Keratinocyte (primary cell): ENCODE measurements around the gene MEF2A. TPM values are rescaled to one million over a fixed set of nuclear protein-coding genes. Genes with fewer than 3 reads are reported as not detected.
A peak's percentile ranks its signal among the peaks of the same experiment; 100 is the strongest.

ENCODE experiments used
- DNase-seq: peaks from one replicate; pipeline ENCODE4 v3.0.0-alpha.2; 2011; ENCODE audit warnings: low read depth, missing footprints, low spot score
- FAIRE-seq: peaks from 2 replicates; lab custom pipeline; 2011; peaks lifted over from hg19 to GRCh38; lab: Jason Lieb, UNC
- H2AFZ ChIP-seq: 2 replicates; pipeline ENCODE4 v1.6.0; 2012; ENCODE audit warnings: low read length, control low read depth, inconsistent platforms; ENCODE audit not compliant: control insufficient read depth
- H3K27ac ChIP-seq: 2 replicates; pipeline ENCODE4 v1.5.1; 2011; ENCODE audit warnings: low read length; ENCODE audit not compliant: control insufficient read depth, insufficient read depth
- H3K27me3 ChIP-seq: 3 replicates; pipeline ENCODE4 v1.6.0; 2011; ENCODE audit warnings: low read length; ENCODE audit not compliant: control insufficient read depth, insufficient read depth; ENCODE audit errors: extremely low read depth
- H3K36me3 ChIP-seq, 2 experiments: 2 replicates in 1 of 2; 3 replicates in 1 of 2; pipeline ENCODE4 v1.5.1; 2011; ENCODE audit warnings: low read length in 2 of 2, mild to moderate bottlenecking in 1 of 2; ENCODE audit not compliant: control insufficient read depth in 2 of 2, insufficient read depth in 2 of 2; ENCODE audit errors: extremely low read depth in 1 of 2
- H3K4me1 ChIP-seq: 3 replicates; pipeline ENCODE4 v1.5.1; 2011; ENCODE audit warnings: low read length; ENCODE audit not compliant: control insufficient read depth, insufficient read depth; ENCODE audit errors: extremely low read depth
- H3K4me2 ChIP-seq: 3 replicates; pipeline ENCODE4 v1.6.0; 2011; ENCODE audit warnings: low read depth, low read length; ENCODE audit not compliant: control insufficient read depth, insufficient read depth; ENCODE audit errors: extremely low read depth
- H3K4me3 ChIP-seq, 3 experiments: fragments of 200-600 bp in 1 of 3; sonication (generic) in 1 of 3; 2 replicates in 2 of 3; 3 replicates in 1 of 3; pipeline ENCODE4 v1.5.1; 2011 to 2016; ENCODE audit warnings: low read length in 3 of 3, mild to moderate bottlenecking in 3 of 3, control low read depth in 2 of 3, inconsistent platforms in 1 of 3, low read depth in 1 of 3, mixed read lengths in 1 of 3, mixed run types in 1 of 3, moderate library complexity in 1 of 3; ENCODE audit not compliant: control insufficient read depth in 2 of 3, insufficient read depth in 2 of 3; ENCODE audit errors: extremely low read depth in 1 of 3
- H3K79me2 ChIP-seq: 2 replicates; pipeline ENCODE4 v1.6.0; 2012; ENCODE audit warnings: low read length; ENCODE audit not compliant: control insufficient read depth, insufficient read depth
- H3K9ac ChIP-seq: 3 replicates; pipeline ENCODE4 v1.6.0; 2011; ENCODE audit warnings: low read length; ENCODE audit not compliant: control insufficient read depth, insufficient read depth; ENCODE audit errors: extremely low read depth
- H3K9me1 ChIP-seq: 3 replicates; pipeline ENCODE4 v1.6.0; 2011; ENCODE audit warnings: low read length; ENCODE audit not compliant: control insufficient read depth, insufficient read depth; ENCODE audit errors: extremely low read depth
- H3K9me3 ChIP-seq: 2 replicates; pipeline ENCODE4 v1.5.1; 2012; ENCODE audit warnings: low read depth, low read length; ENCODE audit not compliant: control insufficient read depth
- H4K20me1 ChIP-seq: 3 replicates; pipeline ENCODE4 v1.6.0; 2011; ENCODE audit warnings: low read length; ENCODE audit not compliant: control insufficient read depth, insufficient read depth; ENCODE audit errors: extremely low read depth
- EZH2 ChIP-seq: IDR thresholded peaks from one replicate; pipeline ENCODE4 v1.6.1; 2012; ENCODE audit warnings: inconsistent platforms, mild to moderate bottlenecking, low read length, moderate library complexity
- dilution Hi-C: fragments of 300-500 bp; cut with MboI; formaldehyde crosslinking; loops from one replicate; pipeline ENCODE4 v1.7.0; 2020; ENCODE audit warnings: low sequenced_read_pairs; ENCODE audit not compliant: extremely low pct_ligation_motif_present
- polyA plus RNA-seq, 5 experiments: library from polyadenylated mRNA; depleted of rRNA in 3 of 5; stranded (reverse) in 3 of 5; stranded (forward) in 1 of 5; unstranded in 1 of 5; fragments of >200 nt; gene quantifications; 1 replicate in 1 of 5; 2 replicates in 3 of 5; 3 replicates in 1 of 5; pipeline versions ENCODE4 v1.2.1 to v1.2.3, GENCODE V29; 2011 to 2012; ENCODE audit warnings: missing spikeins in 2 of 5, low read depth in 1 of 5, low replicate concordance in 1 of 5
- TF ChIP-seq, protein P1 (sequence below), 3 experiments: IDR thresholded peaks in 1 of 3; conservative IDR thresholded peaks in 1 of 3; optimal IDR thresholded peaks in 1 of 3; 2 replicates in 2 of 3; 3 replicates in 1 of 3; pipeline versions ENCODE3 to v1.5.1; 2011; ENCODE audit warnings: low read length in 3 of 3, mild to moderate bottlenecking in 3 of 3, moderate library complexity in 2 of 3, control low read depth in 1 of 3, inconsistent platforms in 1 of 3; ENCODE audit not compliant: insufficient read depth in 2 of 3; ENCODE audit errors: extremely low read depth in 1 of 3

The MEF2A gene
- polyA plus RNA-seq, 1 donor (not counting 4 experiments of a cell fraction or from before 2014, with no cell fraction given), result 27.4 TPM

DNA sequence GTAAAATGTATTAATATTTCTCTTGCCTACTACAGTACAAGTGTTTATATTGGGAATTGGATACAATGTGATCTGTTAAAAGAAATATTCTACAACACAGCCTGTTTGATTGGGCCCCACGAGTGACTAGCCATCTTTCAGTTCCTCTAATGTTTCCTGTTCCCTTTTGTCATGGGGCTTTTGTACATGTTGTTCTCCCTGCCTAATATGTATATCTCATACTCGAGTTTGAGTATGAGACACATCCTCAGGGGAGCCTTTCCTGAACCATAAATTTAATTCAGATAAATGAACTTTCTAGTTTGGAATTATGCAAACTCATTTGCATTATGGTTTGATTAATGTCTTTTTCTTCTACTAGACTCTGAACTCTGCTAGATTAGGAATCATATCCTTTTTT lies 65.5 kb downstream of the MEF2A start:
- FAIRE-seq, result peak; percentile 46
- no peak overlapping the region for H3K27ac ChIP-seq

DNA sequence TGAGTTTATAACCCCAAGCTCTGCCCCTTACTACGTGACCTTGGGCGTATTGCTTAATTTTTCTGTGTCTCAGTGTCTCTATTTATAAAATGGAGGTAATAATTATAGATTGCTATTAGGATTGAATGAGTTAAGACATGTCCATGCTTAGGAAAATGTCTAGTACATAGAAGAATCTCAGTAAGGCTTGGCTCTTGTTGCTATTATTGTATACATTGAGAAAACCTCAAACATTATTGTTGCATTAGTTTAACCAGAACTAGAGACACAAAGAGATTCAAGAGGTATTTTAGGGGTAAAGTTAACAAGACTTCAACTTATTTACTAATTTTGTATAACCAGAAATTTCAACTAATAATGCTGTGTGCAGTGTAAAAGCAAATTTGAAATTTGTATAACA lies 66.7 kb downstream of the MEF2A start:
- dilution Hi-C loops, result no loop called here

More for the DNA sequence above, 65.5 kb downstream of the MEF2A start:
- Histone ChIP-seq H3K36me3 (no peaks in the 10 kb centered on the region), H3K4me1 (peaks cover 10% of the 10 kb centered on the region), H3K79me2 (peaks cover 18% of the 10 kb centered on the region), H4K20me1 (no peaks in the 10 kb centered on the region), H3K4me3 (no peak overlapping the region), H3K9me3 (no peaks in the 10 kb centered on the region), H3K9ac (no peak overlapping the region), H3K9me1 (no peaks in the 10 kb centered on the region), H3K4me2 (no peak overlapping the region), H3K27me3 (no peaks in the 10 kb centered on the region), H2AFZ (no peak overlapping the region)
- TF ChIP-seq, protein P1, sequence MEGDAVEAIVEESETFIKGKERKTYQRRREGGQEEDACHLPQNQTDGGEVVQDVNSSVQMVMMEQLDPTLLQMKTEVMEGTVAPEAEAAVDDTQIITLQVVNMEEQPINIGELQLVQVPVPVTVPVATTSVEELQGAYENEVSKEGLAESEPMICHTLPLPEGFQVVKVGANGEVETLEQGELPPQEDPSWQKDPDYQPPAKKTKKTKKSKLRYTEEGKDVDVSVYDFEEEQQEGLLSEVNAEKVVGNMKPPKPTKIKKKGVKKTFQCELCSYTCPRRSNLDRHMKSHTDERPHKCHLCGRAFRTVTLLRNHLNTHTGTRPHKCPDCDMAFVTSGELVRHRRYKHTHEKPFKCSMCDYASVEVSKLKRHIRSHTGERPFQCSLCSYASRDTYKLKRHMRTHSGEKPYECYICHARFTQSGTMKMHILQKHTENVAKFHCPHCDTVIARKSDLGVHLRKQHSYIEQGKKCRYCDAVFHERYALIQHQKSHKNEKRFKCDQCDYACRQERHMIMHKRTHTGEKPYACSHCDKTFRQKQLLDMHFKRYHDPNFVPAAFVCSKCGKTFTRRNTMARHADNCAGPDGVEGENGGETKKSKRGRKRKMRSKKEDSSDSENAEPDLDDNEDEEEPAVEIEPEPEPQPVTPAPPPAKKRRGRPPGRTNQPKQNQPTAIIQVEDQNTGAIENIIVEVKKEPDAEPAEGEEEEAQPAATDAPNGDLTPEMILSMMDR (optimal IDR thresholded peaks at IDR 0.05 in 1 of 3, IDR thresholded peaks at IDR 0.05 in 1 of 3, conservative IDR thresholded peaks at IDR 0.05 in 1 of 3; ENCODE audit: extremely low read depth in 1 of 3, insufficient read depth in 2 of 3, low read length in 3 of 3), result no peak
- TF ChIP-seq EZH2, result no peak
- dilution Hi-C loops, result no loop called here
- no peak for DNase-seq

More for the DNA sequence above, 66.7 kb downstream of the MEF2A start:
- H3K36me3 ChIP-seq, result no peaks in the 10 kb centered on the region
- no peaks in the 10 kb centered on the region for H3K27me3 ChIP-seq
- no peaks in the 10 kb centered on the region for H4K20me1 ChIP-seq
- H3K79me2 ChIP-seq, result peaks cover 15% of the 10 kb centered on the region
- H3K27ac ChIP-seq, result no peak overlapping the region
- TF ChIP-seq EZH2, result no peak
- TF ChIP-seq, protein P1 (optimal IDR thresholded peaks at IDR 0.05 in 1 of 3, IDR thresholded peaks at IDR 0.05 in 1 of 3, conservative IDR thresholded peaks at IDR 0.05 in 1 of 3; ENCODE audit: extremely low read depth in 1 of 3, insufficient read depth in 2 of 3, low read length in 3 of 3), result no peak
- DNase-seq (no peak), FAIRE-seq (peak; percentile 41)
- H3K4me1 ChIP-seq, result peaks cover 10% of the 10 kb centered on the region
- H3K9ac ChIP-seq, result no peak overlapping the region
- H2AFZ ChIP-seq, result no peak overlapping the region
- no peaks in the 10 kb centered on the region for H3K9me3 ChIP-seq
- H3K4me3 ChIP-seq, result peak overlapping the region in 1 of 3 experiments; percentile 29
- peak overlapping the region; percentile 12 for H3K4me2 ChIP-seq
- H3K9me1 ChIP-seq, result no peaks in the 10 kb centered on the region
